Panc1 (cell line): ENCODE measurements around the gene PDPK1.

ENCODE experiments used
- POLR2AphosphoS5 ChIP-seq: IDR thresholded peaks from 2 replicates; pipeline ENCODE4 v1.6.1; 2012; ENCODE audit warnings: mild to moderate bottlenecking, low read depth, low read length, moderate library complexity
- SIN3A ChIP-seq: IDR thresholded peaks from 2 replicates; pipeline ENCODE4 v1.6.1; 2012; ENCODE audit warnings: low read depth, mild to moderate bottlenecking, low read length, moderate library complexity, borderline replicate concordance; ENCODE audit not compliant: insufficient read depth
- TCF7L2 ChIP-seq: IDR thresholded peaks from 2 replicates; pipeline ENCODE4 v1.6.1; 2011; ENCODE audit warnings: mild to moderate bottlenecking, low read depth, low read length, inconsistent platforms
- TF ChIP-seq, protein P1 (sequence below): fragments of 450-650 bp; IDR thresholded peaks from 2 replicates; pipeline ENCODE4 v1.5.1; 2017; ENCODE audit warnings: mild to moderate bottlenecking
- TF ChIP-seq, protein P2 (sequence below), 2 experiments: IDR thresholded peaks; 2 replicates each; pipeline ENCODE4 v1.6.1; 2011 to 2012; ENCODE audit warnings: low read depth in 2 of 2, control low read depth in 1 of 2, low read length in 1 of 2, mild to moderate bottlenecking in 1 of 2, moderate library complexity in 1 of 2; ENCODE audit not compliant: insufficient read depth in 1 of 2

DNA sequence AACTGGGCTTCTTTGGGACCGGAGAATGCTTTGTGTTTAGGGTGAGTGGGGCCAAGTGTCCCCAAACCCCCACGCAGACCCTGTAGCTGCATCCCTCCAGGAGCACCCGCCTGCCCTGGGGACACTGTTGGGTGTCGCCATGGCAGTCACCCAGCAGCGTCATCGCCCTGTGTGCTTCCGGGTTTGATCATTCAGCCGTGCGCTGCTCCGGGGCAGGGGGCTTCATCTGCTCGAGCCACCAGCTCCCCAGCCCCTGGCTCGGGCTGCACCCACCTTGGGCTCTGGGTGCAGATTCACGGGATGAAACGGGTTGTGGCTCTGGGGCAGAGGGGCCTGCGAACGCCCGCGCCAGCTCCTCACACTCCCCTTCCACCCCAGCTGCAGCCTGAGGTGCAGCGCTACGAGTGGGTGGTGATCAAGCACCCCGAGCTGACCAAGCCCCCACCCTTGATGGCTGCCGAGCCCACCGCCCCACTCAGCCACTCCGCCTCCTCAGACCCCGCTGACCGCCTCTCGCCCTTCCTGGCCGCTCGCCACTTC lies 37.9 kb upstream of the PDPK1 start:
- TF ChIP-seq, protein P1, sequence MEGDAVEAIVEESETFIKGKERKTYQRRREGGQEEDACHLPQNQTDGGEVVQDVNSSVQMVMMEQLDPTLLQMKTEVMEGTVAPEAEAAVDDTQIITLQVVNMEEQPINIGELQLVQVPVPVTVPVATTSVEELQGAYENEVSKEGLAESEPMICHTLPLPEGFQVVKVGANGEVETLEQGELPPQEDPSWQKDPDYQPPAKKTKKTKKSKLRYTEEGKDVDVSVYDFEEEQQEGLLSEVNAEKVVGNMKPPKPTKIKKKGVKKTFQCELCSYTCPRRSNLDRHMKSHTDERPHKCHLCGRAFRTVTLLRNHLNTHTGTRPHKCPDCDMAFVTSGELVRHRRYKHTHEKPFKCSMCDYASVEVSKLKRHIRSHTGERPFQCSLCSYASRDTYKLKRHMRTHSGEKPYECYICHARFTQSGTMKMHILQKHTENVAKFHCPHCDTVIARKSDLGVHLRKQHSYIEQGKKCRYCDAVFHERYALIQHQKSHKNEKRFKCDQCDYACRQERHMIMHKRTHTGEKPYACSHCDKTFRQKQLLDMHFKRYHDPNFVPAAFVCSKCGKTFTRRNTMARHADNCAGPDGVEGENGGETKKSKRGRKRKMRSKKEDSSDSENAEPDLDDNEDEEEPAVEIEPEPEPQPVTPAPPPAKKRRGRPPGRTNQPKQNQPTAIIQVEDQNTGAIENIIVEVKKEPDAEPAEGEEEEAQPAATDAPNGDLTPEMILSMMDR: no peak
- TF ChIP-seq POLR2AphosphoS5 (no peak), SIN3A (no peak), TCF7L2 (no peak)
- TF ChIP-seq, protein P2, sequence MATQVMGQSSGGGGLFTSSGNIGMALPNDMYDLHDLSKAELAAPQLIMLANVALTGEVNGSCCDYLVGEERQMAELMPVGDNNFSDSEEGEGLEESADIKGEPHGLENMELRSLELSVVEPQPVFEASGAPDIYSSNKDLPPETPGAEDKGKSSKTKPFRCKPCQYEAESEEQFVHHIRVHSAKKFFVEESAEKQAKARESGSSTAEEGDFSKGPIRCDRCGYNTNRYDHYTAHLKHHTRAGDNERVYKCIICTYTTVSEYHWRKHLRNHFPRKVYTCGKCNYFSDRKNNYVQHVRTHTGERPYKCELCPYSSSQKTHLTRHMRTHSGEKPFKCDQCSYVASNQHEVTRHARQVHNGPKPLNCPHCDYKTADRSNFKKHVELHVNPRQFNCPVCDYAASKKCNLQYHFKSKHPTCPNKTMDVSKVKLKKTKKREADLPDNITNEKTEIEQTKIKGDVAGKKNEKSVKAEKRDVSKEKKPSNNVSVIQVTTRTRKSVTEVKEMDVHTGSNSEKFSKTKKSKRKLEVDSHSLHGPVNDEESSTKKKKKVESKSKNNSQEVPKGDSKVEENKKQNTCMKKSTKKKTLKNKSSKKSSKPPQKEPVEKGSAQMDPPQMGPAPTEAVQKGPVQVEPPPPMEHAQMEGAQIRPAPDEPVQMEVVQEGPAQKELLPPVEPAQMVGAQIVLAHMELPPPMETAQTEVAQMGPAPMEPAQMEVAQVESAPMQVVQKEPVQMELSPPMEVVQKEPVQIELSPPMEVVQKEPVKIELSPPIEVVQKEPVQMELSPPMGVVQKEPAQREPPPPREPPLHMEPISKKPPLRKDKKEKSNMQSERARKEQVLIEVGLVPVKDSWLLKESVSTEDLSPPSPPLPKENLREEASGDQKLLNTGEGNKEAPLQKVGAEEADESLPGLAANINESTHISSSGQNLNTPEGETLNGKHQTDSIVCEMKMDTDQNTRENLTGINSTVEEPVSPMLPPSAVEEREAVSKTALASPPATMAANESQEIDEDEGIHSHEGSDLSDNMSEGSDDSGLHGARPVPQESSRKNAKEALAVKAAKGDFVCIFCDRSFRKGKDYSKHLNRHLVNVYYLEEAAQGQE (IDR thresholded peaks at IDR 0.05; ENCODE audit: insufficient read depth in 1 of 2, low read depth in 2 of 2, low read length in 1 of 2): no peak
